DMS153 treated with DMSO at 0.1 percent for 48 hours (cell line): ENCODE results near the gene NHLH2.

ENCODE experiments used
- DNase-seq: peaks from one replicate; lab custom pipeline; 2025; ENCODE audit not compliant: unreplicated experiment; lab: John Stamatoyannopoulos, UW

The NHLH2 gene

GRCh38 chr1:115840605-115841460 lies at the start of gene NHLH2:
Gene NHLH2, minus strand, starts transcription at chr1:115841126. Its CDS starts 2,754 bp downstream, at chr1:115838372.
- DNase-seq = no peak

DNA sequence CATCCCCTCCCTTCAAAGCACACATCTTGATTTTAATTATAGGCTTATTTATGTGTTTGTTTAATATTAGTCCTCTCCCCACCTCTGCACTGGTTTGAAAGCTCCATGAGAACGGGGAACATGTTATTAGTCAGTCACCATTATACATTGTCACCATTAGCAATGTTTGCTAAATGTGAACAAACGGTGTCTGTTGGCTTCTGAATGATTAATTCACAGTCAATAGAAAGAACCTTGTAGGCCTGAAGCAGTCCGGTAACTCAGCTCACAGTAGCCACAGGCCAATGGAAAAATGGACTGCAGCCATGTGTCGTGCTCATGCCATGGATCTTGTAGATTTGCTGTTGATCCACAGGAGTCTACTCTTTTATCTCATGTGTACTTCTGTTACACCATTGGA lies 49.7 kb upstream of the NHLH2 start:
- DNase-seq = no peak

DNA sequence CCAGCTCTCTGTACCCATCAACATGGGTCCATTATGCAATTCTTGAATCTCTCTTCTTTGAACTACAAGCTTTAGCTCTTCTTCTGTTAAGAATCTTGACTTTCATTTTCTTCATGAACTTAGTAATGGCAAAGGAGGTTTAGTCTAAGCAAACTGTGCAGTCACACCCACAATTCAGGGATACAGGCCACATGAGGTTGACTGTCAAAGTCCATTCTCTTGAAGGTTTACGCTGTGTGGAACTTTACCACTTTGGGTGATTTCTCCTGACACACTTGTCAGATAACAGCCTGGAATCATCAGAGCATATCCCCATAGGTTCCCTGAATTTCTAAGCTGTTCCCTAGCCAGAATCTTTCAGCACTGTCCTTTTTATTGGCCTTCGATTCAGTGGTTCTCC lies 48.0 kb upstream of the NHLH2 start:
- no peak for DNase-seq

DNA sequence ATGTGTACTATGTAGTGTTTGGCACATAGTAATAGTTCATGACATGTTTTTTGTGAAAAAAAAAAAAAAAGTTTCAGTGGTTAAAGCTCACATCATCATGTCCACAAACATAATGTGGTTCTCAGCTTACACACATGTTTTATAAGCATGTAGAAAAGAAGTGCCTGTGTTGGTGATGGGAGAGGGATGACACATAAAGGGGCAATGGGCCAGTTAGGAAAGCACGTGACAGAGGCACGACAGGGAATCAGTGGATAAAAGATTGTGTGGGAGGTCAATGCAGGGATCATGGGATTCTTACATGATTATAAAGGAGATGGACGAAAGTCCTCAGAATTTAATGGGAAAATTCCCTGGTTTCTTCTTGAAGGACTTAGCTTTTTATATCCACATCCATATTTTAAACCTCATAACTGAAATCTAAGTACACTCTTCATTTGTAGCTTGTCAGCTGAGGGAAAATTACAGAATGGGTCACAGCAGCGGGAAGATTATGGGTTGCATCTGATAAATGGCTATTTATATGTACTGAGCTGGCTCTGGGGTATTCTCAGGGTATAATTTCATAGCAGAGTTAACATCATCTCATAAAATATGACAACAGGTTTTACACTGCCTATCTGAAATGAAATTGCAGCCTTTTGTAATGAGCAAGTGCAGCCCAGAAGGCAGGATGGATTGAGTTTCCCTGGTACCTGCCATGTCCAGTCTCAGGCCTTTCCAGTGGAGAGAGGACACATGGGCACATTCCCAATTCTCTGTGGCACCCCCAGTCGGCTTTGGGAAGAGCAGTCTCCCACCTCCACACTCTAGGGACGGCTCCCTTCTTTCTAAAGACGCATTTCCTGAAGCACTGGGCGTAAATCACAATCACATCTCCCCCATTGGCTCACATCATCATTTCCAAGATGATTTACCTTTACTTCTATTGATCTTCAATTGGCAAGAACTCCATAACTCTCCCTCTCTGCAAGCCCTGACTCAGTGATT lies 42.3 kb upstream of the NHLH2 start:
- DNase-seq = no peak

- no peak for DNase-seq
Measured at GRCh38 chr1:115880981-115881672, 40.2 kb upstream of the NHLH2 start.

DNA sequence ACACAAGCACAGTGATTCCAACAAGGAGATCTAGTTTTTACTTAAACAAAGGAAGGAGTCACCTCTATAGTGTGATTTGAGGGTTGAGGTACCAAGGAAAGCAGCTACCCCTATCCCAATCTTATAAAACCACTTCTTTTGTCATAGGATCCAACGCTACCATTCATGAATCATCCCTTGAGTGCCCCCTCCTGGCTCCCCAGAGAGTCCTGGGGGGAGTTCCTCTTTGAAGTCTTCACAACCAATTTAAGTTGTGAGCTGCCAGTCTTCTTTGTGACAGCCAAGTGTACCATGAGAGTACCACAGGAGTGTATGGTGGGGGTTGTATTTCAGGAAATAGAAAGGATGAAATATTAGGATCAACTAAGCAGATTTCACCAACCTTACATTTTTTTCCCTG lies 39.1 kb upstream of the NHLH2 start:
- DNase-seq = no peak

- peak; percentile 52 for DNase-seq
Measured at GRCh38 chr1:115877511-115877910, 36.6 kb upstream of the NHLH2 start.

DNA sequence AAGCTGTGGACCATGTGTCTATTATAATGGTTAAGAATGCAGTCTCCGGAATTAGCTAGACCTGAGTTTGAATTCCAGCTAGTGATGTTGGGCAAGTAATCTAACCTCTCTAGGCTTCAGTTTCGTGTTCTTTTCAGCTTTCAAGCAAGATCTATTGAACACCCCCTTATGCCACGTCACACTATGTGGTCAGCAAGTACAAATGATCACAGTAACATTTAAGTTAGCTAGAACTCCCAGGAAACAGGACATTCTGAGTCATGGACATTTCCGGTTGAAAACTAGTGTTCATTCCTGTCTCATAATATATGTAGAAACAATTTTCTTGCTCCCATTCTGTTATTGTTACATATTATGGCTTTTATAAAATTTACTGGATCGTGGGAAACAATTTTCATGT lies 34.0 kb upstream of the NHLH2 start:
- no peak for DNase-seq

- no peak for DNase-seq
Measured at GRCh38 chr1:115874497-115874896, 33.6 kb upstream of the NHLH2 start.

- no peak for DNase-seq
Measured at GRCh38 chr1:115873184-115873583, 32.3 kb upstream of the NHLH2 start.

DNA sequence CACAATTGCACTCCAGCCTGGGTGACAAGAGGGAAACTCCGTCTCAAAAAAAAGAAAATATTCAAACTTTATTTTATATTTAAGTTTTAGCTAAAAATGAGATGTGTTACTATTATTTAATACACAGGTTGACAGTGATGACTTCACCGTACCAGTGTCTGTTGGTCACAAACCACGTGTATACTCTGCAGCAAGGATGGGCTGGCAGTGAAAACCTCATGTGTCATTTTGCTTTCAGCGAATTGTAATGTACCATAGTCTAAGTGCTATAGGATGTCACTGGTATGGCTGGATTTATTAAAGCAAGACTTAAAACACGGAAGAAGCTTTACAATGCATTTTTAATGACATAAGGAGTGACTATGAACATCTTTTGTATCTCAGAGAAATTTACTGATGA lies 28.1 kb upstream of the NHLH2 start:
- no peak for DNase-seq

DNA sequence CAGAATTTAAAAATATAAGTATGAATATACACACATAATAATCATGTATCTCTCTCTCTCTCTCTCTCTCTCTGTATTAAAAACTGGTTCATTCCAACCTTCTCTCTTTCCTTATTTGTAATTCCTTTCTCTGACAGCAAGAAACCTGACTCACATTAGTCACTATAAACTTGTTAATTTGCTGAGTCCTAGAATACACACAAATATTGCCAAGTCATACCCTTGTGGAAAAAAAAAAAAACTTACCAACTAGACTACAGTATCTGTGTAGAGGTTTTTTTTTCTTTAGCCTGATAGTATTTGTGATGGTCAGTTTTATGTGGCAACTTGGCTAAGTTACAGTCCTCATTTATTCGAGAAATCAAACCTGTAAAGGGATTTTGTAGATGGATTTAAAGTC lies 26.3 kb upstream of the NHLH2 start:
- DNase-seq = no peak

DNA sequence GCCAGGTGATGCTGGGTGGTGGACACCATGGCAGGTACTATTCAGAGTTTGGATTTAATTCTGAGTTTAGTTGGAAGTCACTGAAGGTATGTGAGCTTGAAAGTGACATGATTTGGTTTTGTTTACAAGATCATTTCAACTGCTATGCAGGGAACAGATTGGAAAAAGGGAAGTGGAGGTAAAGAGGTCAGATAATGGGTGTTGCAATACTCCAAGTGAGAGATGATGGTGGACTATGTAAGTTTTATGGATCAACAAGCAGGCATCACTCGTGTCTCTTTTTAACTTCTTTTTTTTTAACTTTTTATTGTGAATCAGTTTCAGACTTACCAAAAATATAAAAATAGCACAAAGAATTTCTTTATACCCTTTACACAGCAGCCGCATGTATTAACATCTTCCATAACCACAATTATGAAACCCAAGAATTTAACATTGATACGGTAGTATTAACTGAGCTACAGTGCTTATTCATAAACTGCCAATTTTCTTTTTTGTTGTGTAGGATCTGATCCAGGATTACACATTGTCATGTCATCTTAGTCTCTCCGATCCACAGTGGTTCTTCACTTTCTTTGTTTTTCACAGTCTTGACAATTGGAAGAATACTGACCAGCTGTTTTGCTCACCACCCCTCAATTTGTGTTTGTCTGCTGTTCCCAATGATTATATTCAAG lies 24.9 kb upstream of the NHLH2 start:
- no peak for DNase-seq

GRCh38 chr1:115862403-115862802 lies 21.5 kb upstream of the NHLH2 start:
- DNase-seq = no peak

DNA sequence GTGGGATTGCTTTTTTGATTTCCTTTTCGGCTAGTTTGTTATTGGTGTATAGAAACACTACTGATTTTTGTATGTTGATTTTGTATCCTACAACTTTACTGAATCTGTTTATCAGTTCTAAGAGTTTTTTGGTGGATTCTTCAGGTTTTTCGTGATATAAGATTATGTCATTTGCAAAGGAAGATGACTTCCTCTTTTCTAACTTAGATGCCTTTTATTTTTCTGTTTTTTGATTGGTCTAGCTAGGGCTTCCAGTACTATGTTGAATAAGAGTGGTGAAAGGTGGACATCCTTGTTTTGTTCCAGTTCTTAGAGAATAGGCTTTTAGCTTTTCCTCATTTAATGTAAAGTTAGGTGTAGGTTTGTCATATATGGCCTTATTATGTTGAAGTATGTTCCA lies 13.1 kb upstream of the NHLH2 start:
- DNase-seq = no peak

DNA sequence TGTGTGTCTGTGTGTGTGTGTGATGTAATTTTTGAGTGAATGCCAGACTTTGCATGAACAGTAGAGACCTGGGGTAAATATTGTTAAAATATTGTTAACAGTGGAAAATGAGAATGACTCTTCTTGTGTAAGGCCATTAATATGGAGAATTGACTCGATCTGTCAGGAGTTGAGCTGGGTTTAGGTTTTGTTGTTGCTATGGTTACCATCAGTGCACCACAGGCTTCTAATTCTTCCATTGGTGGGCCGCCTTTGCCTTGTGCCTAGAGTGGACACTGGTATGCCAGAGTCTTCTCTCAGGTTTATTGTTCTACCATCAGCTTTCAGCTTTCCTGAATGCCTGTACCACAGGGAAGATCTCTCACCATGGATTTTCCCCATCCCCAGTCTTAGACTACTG lies 10.0 kb upstream of the NHLH2 start:
- no peak for DNase-seq

GRCh38 chr1:115847787-115848186 lies 6.9 kb upstream of the NHLH2 start:
- no peak for DNase-seq

- no peak for DNase-seq
Measured at GRCh38 chr1:115842948-115843347, 2.0 kb upstream of the NHLH2 start.

DNA sequence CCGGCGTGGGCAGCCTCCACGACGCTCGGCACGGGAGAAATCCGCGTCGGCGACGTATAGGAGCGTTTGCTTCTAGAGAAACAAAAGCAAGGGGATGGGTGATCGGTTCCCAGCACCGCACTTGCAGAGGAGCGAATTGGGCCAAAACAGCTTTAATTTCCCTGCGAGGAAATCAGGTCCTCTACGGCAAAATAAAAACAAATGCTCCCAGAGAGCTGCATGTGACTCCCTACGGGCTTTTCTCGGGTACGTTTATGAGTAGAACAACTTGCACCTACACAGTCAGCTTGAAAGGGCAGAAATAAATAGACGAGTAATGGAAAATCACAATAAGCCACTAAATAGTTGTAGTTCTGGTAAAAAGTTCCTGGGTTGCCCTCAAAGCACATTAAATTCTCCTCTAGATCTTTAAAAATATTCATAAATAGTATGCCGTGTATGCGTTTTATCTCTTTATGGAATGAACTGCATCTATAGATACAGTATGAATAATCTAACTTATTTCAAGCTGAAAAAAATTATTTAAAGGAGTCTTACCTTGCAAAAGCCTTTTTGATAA lies 1.2 kb downstream of the NHLH2 start:
- DNase-seq = no peak

GRCh38 chr1:115839029-115839678 lies 1.8 kb downstream of the NHLH2 start:
- no peak for DNase-seq
